H1 (cell line): ENCODE results near the gene NECTIN3. TPM values are rescaled to one million over a fixed set of nuclear protein-coding genes. Genes with fewer than 3 reads are reported as not detected.

Source experiments
- CTCF ChIA-PET: fragments of 300-600 bp; sonication (Branson Sonifier 250); formaldehyde crosslinking; loops from one replicate; lab custom pipeline; 2021; ENCODE audit not compliant: partially characterized antibody; lab: Charles Lee
- POLR2A ChIA-PET: fragments of 300-600 bp; sonication (Branson Sonifier 250); formaldehyde crosslinking; loops from one replicate; lab custom pipeline; 2021; ENCODE audit warnings: inconsistent platforms; ENCODE audit not compliant: partially characterized antibody; lab: Charles Lee
- DNase-seq, 2 experiments: peaks; one replicate each; pipeline versions ENCODE4 v3.0.0 to v3.0.0-alpha.2; 2010 to 2022; ENCODE audit warnings: low spot score in 2 of 2, low read depth in 1 of 2, mixed read lengths in 1 of 2
- FAIRE-seq: peaks from 2 replicates; lab custom pipeline; 2011; peaks lifted over from hg19 to GRCh38; lab: Jason Lieb, UNC
- H2AFZ ChIP-seq: 2 replicates; pipeline ENCODE4 v1.8.1; 2012; ENCODE audit warnings: low read length, inconsistent platforms
- H2AK5ac ChIP-seq: 2 replicates; pipeline ENCODE4 v1.6.1; 2013; ENCODE audit warnings: low read depth, low read length
- H2BK120ac ChIP-seq: replicated peaks from 2 replicates; pipeline ENCODE3; 2013; ENCODE audit warnings: low read depth, low read length, inconsistent platforms
- H2BK12ac ChIP-seq: 2 replicates; pipeline ENCODE4 v1.6.1; 2013; ENCODE audit warnings: low read depth, low read length
- H2BK15ac ChIP-seq: 2 replicates; pipeline ENCODE4 v1.6.1; 2013; ENCODE audit warnings: low read length
- H2BK20ac ChIP-seq: 2 replicates; pipeline ENCODE4 v1.6.1; 2013; ENCODE audit warnings: low read length
- H2BK5ac ChIP-seq: 2 replicates; pipeline ENCODE4 v1.6.1; 2013; ENCODE audit warnings: low read depth, low read length
- H3K14ac ChIP-seq: 2 replicates; pipeline ENCODE4 v1.6.1; 2013; ENCODE audit warnings: inconsistent platforms; ENCODE audit not compliant: insufficient read length
- H3K18ac ChIP-seq: 2 replicates; pipeline ENCODE4 v1.6.1; 2013; ENCODE audit warnings: low read length; ENCODE audit errors: extremely low read depth
- H3K23ac ChIP-seq: 2 replicates; pipeline ENCODE4 v1.6.1; 2013; ENCODE audit warnings: inconsistent platforms; ENCODE audit not compliant: insufficient read length
- H3K23me2 ChIP-seq: 2 replicates; pipeline ENCODE4 v1.6.1; 2013; ENCODE audit warnings: low read depth, low read length
- H3K27ac ChIP-seq: 2 replicates; pipeline ENCODE4 v1.6.1; 2011; ENCODE audit warnings: low read depth, low read length, inconsistent platforms
- H3K27me3 ChIP-seq, 4 experiments: replicated peaks in 1 of 4; 1 replicate in 1 of 4; 2 replicates in 3 of 4; pipeline versions ENCODE4 v1.6.1 to v1.8.1; 2011 to 2013; ENCODE audit warnings: low read length in 3 of 4, mild to moderate bottlenecking in 3 of 4, inconsistent platforms in 2 of 4, mixed read lengths in 2 of 4, moderate library complexity in 1 of 4; ENCODE audit not compliant: control insufficient read depth in 3 of 4, insufficient read depth in 3 of 4; ENCODE audit errors: extremely low read depth in 1 of 4
- H3K36me3 ChIP-seq, 4 experiments: 2 replicates each; pipeline versions ENCODE4 v1.6.1 to v1.8.1; 2011 to 2013; ENCODE audit warnings: mild to moderate bottlenecking in 4 of 4, low read length in 3 of 4, moderate library complexity in 2 of 4, control low read depth in 1 of 4, inconsistent platforms in 1 of 4; ENCODE audit not compliant: insufficient read depth in 4 of 4, control insufficient read depth in 2 of 4
- H3K4ac ChIP-seq: replicated peaks from 2 replicates; pipeline ENCODE3; 2013; ENCODE audit warnings: low read length, low read depth, mixed read lengths, inconsistent platforms; ENCODE audit not compliant: insufficient read length
- H3K4me1 ChIP-seq, 4 experiments: replicated peaks in 1 of 4; 1 replicate in 1 of 4; 2 replicates in 3 of 4; pipeline versions ENCODE4 v1.6.1 to v1.8.1; 2011 to 2013; ENCODE audit warnings: low read length in 3 of 4, inconsistent platforms in 2 of 4, mixed read lengths in 1 of 4; ENCODE audit not compliant: insufficient read depth in 4 of 4, control insufficient read depth in 3 of 4
- H3K4me2 ChIP-seq, 2 experiments: 2 replicates each; pipeline versions ENCODE4 v1.6.1 to v1.8.1; 2011 to 2013; ENCODE audit warnings: low read depth in 2 of 2, low read length in 2 of 2, control low read depth in 1 of 2, inconsistent platforms in 1 of 2, mild to moderate bottlenecking in 1 of 2; ENCODE audit not compliant: insufficient read depth in 1 of 2
- H3K4me3 ChIP-seq, 4 experiments: fragments of 200-600, 300-600 bp in 1 of 4; sonication (generic), shearing (Covaris generic), sonication (Bioruptor Twin) in 1 of 4; 2 replicates each; pipeline versions ENCODE4 v1.5.1 to v1.8.1; 2011 to 2016; ENCODE audit warnings: low read length in 4 of 4, low read depth in 3 of 4, control low read depth in 2 of 4, inconsistent platforms in 2 of 4, mild to moderate bottlenecking in 2 of 4, mixed read lengths in 1 of 4, moderate library complexity in 1 of 4; ENCODE audit not compliant: insufficient read depth in 2 of 4; ENCODE audit errors: extremely low read depth in 1 of 4
- H3K56ac ChIP-seq: replicated peaks from 2 replicates; pipeline ENCODE3; 2013; ENCODE audit warnings: low read depth, mild to moderate bottlenecking, mixed read lengths, low read length, inconsistent platforms; ENCODE audit not compliant: insufficient read length
- H3K79me1 ChIP-seq: 2 replicates; pipeline ENCODE4 v1.6.1; 2013; ENCODE audit warnings: low read depth, low read length, control low read depth
- H3K79me2 ChIP-seq, 2 experiments: 2 replicates each; pipeline versions ENCODE4 v1.6.1 to v1.8.1; 2012 to 2013; ENCODE audit warnings: low read length in 2 of 2, mild to moderate bottlenecking in 2 of 2, inconsistent platforms in 1 of 2; ENCODE audit not compliant: insufficient read depth in 2 of 2, control insufficient read depth in 1 of 2
- H3K9ac ChIP-seq, 4 experiments: replicated peaks in 1 of 4; 1 replicate in 1 of 4; 2 replicates in 3 of 4; pipeline versions ENCODE4 v1.6.1 to v1.8.1; 2011 to 2013; ENCODE audit warnings: low read depth in 3 of 4, low read length in 3 of 4, control low read depth in 2 of 4, mild to moderate bottlenecking in 2 of 4, moderate library complexity in 2 of 4, inconsistent platforms in 1 of 4; ENCODE audit errors: extremely low read depth in 1 of 4
- H3K9me3 ChIP-seq, 2 experiments: 2 replicates each; pipeline versions ENCODE4 v1.6.1 to v1.8.1; 2012 to 2013; ENCODE audit warnings: mild to moderate bottlenecking in 2 of 2, moderate library complexity in 2 of 2, control low read depth in 1 of 2, inconsistent platforms in 1 of 2, low read depth in 1 of 2, low read length in 1 of 2, mixed read lengths in 1 of 2; ENCODE audit not compliant: insufficient read depth in 2 of 2
- H4K20me1 ChIP-seq, 2 experiments: replicated peaks in 1 of 2; 2 replicates each; pipeline versions ENCODE3 to v1.8.1; 2011 to 2013; ENCODE audit warnings: inconsistent platforms in 2 of 2, low read length in 2 of 2, mild to moderate bottlenecking in 1 of 2; ENCODE audit not compliant: insufficient read depth in 2 of 2, control insufficient read depth in 1 of 2
- H4K5ac ChIP-seq: 2 replicates; pipeline ENCODE4 v1.6.1; 2013; ENCODE audit warnings: low read length, low read depth, mixed read lengths, inconsistent platforms; ENCODE audit not compliant: insufficient read length
- H4K8ac ChIP-seq: 2 replicates; pipeline ENCODE4 v1.8.0; 2013; ENCODE audit warnings: mild to moderate bottlenecking, moderate library complexity, low read length, inconsistent platforms; ENCODE audit not compliant: insufficient read depth; ENCODE audit errors: extremely low read depth
- H4K91ac ChIP-seq: replicated peaks from 2 replicates; pipeline ENCODE3; 2013; ENCODE audit warnings: low read length, mixed read lengths, inconsistent platforms; ENCODE audit not compliant: insufficient read length
- CBX8 ChIP-seq: fragments of 300-800, 300-1000 bp; sonication (generic); IDR thresholded peaks from 2 replicates; pipeline ENCODE4 v1.7.1; 2016; ENCODE audit warnings: low read depth, low read length, borderline replicate concordance
- GABPA ChIP-seq: IDR thresholded peaks from 2 replicates; pipeline ENCODE4 v1.6.1; 2011; ENCODE audit warnings: mild to moderate bottlenecking, low read length, moderate library complexity, borderline replicate concordance; ENCODE audit not compliant: insufficient read depth
- MAX ChIP-seq: IDR thresholded peaks from 2 replicates; pipeline ENCODE4 v1.6.1; 2012; ENCODE audit warnings: inconsistent platforms
- POU5F1 ChIP-seq: IDR thresholded peaks from 2 replicates; pipeline ENCODE4 v1.6.1; 2011; ENCODE audit warnings: low read depth, mild to moderate bottlenecking, low read length, moderate library complexity
- WGBS, 2 experiments: shearing (Covaris generic) in 1 of 2; methylation state at CpG; one replicate each; pipeline versions ENCODE4 v1.1.6 to v1.1.7; 2013 to 2015; ENCODE audit warnings: low lambda C conversion rate in 2 of 2, mixed read lengths in 2 of 2, inconsistent platforms in 1 of 2, low coverage in 1 of 2, missing lambda C conversion rate in 1 of 2; ENCODE audit not compliant: insufficient replicate concordance in 2 of 2, insufficient coverage in 1 of 2, insufficient read length in 1 of 2; ENCODE audit errors: extremely low coverage in 1 of 2, missing lambda C conversion rate in 1 of 2; 5-methylcytosine and 5-hydroxymethylcytosine counted together
- polyA plus RNA-seq, 7 experiments: library from polyadenylated mRNA; depleted of rRNA in 3 of 7; stranded (reverse) in 5 of 7; unstranded in 2 of 7; fragments of >200 nt in 5 of 7; fragments of 200-250 nt in 2 of 7; gene quantifications; 1 replicate in 5 of 7; 2 replicates in 1 of 7; 4 replicates in 1 of 7; pipeline versions ENCODE4 v1.2.1 to v1.2.3, GENCODE V29; 2011 to 2013; ENCODE audit warnings: missing spikeins in 2 of 7, mixed read lengths in 2 of 7
- total RNA-seq: library from RNA; stranded (reverse); fragmentation: NEBNext Ultra II Directional; extraction: Animal tissue kit (Norgen Biotek cat#: 25700); gene quantifications from 2 replicates; pipeline ENCODE4 v1.2.1, GENCODE V29; 2021

Gene NECTIN3
- total and polyA plus RNA-seq, 2 of the 8 experiments (the other 6 are each of a cell fraction or from before 2014, with no cell fraction given), result 13.6 to 50.6 TPM

- H4K5ac ChIP-seq, result no peak overlapping the region
- TF ChIP-seq CBX8 (no peak), MAX (no peak), POU5F1 (no peak), GABPA (no peak)
- no peak overlapping the region for H2BK5ac ChIP-seq
- H3K27me3 ChIP-seq, result no peaks in the 10 kb centered on the region
- no peaks in the 10 kb centered on the region for H4K20me1 ChIP-seq
- CTCF ChIA-PET, result no interaction called here
- H3K9ac ChIP-seq, result no peak overlapping the region
- no peaks in the 10 kb centered on the region for H3K79me1 ChIP-seq
- no peaks in the 10 kb centered on the region for H3K79me2 ChIP-seq
- no peaks in the 10 kb centered on the region for H3K9me3 ChIP-seq
- H3K27ac ChIP-seq, result no peak overlapping the region
- no peak overlapping the region for H2BK12ac ChIP-seq
- H3K56ac ChIP-seq, result no peak overlapping the region
- no peak for DNase-seq
- no peak overlapping the region for H3K14ac ChIP-seq
- H3K4me1 ChIP-seq, result peaks cover 0 to 8% (median 4%) of the 10 kb centered on the region in 4 experiments; a peak in 2 of 7 replicates
- H2AK5ac ChIP-seq, result no peak overlapping the region
- H3K36me3 ChIP-seq, result no peaks in the 10 kb centered on the region
- H2BK20ac ChIP-seq, result no peak overlapping the region
- H3K23ac ChIP-seq, result no peak overlapping the region
- H3K4me3 ChIP-seq, result no peak overlapping the region
- H3K18ac ChIP-seq, result no peak overlapping the region
- 81% methylated on average over 1 of the region's 1 CpG; no CpG with 5 or more reads in 1 of the 2 experiments for WGBS, 2 experiments
- no peak overlapping the region for H2BK15ac ChIP-seq
- POLR2A ChIA-PET, result no interaction called here
- H3K4me2 ChIP-seq, result no peak overlapping the region
- no peaks in the 10 kb centered on the region; the same call in 1 of the 2 replicates for H3K23me2 ChIP-seq
- H4K91ac ChIP-seq, result no peak overlapping the region
- H4K8ac ChIP-seq, result no peak overlapping the region
- no peak overlapping the region for H3K4ac ChIP-seq
- no peak for FAIRE-seq
- no peak overlapping the region for H2BK120ac ChIP-seq
- no peak overlapping the region for H2AFZ ChIP-seq
These were observed 143.9 kb downstream of the NECTIN3 start for GRCh38 chr3:111215481-111215880.
